Cardiac muscle cell (in vitro differentiated cells and primary cell): ENCODE results near the gene XPNPEP1. TPM values are rescaled to one million over a fixed set of nuclear protein-coding genes. Genes with fewer than 3 reads are reported as not detected.

Source experiments
- DNase-seq, 2 donors: peaks; one replicate each; pipeline versions ENCODE4 v3.0.0 to v3.0.0-alpha.2; 2010 to 2017; ENCODE audit warnings: low read depth in 1 of 2, low spot score in 1 of 2
- H3K27ac ChIP-seq: fragments of 200-600 bp; sonication (generic); 2 replicates; pipeline ENCODE4 v1.5.1; 2016
- H3K27me3 ChIP-seq: fragments of 200-600 bp; sonication (generic); 2 replicates; pipeline ENCODE4 v1.6.0; 2016; ENCODE audit warnings: control low read depth
- H3K36me3 ChIP-seq: fragments of 200-600 bp; sonication (generic); 2 replicates; pipeline ENCODE4 v1.5.1; 2016; ENCODE audit warnings: control low read depth
- H3K4me1 ChIP-seq: fragments of 200-600 bp; sonication (generic); 2 replicates; pipeline ENCODE4 v1.8.1; 2017; ENCODE audit warnings: low read depth, mild to moderate bottlenecking, mixed run types
- H3K4me3 ChIP-seq: fragments of 200-600 bp; sonication (generic); 2 replicates; pipeline ENCODE4 v1.5.1; 2016; ENCODE audit warnings: mild to moderate bottlenecking
- H3K9me3 ChIP-seq: fragments of 200-600 bp; sonication (generic); 2 replicates; pipeline ENCODE4 v1.5.1; 2017; ENCODE audit warnings: low read depth, mild to moderate bottlenecking, control low read depth
- polyA plus RNA-seq: library from polyadenylated mRNA; unstranded; fragments of >200 nt; fragmentation: Nextera tagmentation; extraction: Ambion mirVana; gene quantifications from 2 replicates; pipeline ENCODE4 v1.2.1, GENCODE V29; 2016
- total RNA-seq: library from RNA; depleted of rRNA; stranded (reverse); fragments of >200 nt; gene quantifications from 2 replicates; pipeline ENCODE4 v1.2.3, GENCODE V29; 2016
- TF ChIP-seq, protein P1 (sequence below): IDR thresholded peaks from 2 replicates; pipeline ENCODE4 v1.5.1; 2012; ENCODE audit warnings: low read depth, mild to moderate bottlenecking, low read length

Gene XPNPEP1
- total and polyA plus RNA-seq, 2 experiments from 2014 or later: 68.1 to 114 TPM

DNA sequence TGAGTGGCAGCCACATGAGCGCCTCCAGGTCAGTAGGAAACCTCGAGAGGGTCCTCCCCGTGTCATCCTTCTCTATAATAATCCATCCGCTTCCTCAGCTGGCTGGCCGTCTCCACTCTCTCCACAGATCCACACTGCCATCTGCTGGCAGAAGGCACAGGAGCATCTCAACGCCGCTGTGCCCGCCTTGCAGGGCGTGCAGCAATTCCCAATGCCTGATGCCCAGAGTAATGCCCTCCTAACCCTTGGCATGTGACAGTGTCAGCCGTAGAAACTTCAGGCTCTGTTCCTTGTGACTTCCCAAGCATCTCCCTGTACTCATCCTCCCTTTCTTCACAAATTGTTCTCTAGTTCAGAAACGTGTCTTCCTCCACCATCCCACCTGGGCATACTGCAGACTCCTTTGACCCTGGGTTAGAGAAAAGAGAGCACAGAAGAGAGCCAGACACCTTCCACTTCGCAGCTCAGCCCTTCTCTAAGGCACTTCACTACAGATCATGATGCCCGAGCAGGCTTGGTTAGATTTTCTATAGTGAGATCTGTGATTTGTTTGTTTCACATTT lies 70.8 kb downstream of the XPNPEP1 start:
- peaks cover 6% of the 10 kb centered on the region for H3K27me3 ChIP-seq
- no peak overlapping the region for H3K4me3 ChIP-seq
- DNase-seq: peak; percentile 77 to 78
- no peaks in the 10 kb centered on the region for H3K36me3 ChIP-seq
- TF ChIP-seq, protein P1, sequence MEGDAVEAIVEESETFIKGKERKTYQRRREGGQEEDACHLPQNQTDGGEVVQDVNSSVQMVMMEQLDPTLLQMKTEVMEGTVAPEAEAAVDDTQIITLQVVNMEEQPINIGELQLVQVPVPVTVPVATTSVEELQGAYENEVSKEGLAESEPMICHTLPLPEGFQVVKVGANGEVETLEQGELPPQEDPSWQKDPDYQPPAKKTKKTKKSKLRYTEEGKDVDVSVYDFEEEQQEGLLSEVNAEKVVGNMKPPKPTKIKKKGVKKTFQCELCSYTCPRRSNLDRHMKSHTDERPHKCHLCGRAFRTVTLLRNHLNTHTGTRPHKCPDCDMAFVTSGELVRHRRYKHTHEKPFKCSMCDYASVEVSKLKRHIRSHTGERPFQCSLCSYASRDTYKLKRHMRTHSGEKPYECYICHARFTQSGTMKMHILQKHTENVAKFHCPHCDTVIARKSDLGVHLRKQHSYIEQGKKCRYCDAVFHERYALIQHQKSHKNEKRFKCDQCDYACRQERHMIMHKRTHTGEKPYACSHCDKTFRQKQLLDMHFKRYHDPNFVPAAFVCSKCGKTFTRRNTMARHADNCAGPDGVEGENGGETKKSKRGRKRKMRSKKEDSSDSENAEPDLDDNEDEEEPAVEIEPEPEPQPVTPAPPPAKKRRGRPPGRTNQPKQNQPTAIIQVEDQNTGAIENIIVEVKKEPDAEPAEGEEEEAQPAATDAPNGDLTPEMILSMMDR: peak; percentile 92
- H3K4me1 ChIP-seq: no peaks in the 10 kb centered on the region
- H3K9me3 ChIP-seq: no peaks in the 10 kb centered on the region
- H3K27ac ChIP-seq: no peak overlapping the region

DNA sequence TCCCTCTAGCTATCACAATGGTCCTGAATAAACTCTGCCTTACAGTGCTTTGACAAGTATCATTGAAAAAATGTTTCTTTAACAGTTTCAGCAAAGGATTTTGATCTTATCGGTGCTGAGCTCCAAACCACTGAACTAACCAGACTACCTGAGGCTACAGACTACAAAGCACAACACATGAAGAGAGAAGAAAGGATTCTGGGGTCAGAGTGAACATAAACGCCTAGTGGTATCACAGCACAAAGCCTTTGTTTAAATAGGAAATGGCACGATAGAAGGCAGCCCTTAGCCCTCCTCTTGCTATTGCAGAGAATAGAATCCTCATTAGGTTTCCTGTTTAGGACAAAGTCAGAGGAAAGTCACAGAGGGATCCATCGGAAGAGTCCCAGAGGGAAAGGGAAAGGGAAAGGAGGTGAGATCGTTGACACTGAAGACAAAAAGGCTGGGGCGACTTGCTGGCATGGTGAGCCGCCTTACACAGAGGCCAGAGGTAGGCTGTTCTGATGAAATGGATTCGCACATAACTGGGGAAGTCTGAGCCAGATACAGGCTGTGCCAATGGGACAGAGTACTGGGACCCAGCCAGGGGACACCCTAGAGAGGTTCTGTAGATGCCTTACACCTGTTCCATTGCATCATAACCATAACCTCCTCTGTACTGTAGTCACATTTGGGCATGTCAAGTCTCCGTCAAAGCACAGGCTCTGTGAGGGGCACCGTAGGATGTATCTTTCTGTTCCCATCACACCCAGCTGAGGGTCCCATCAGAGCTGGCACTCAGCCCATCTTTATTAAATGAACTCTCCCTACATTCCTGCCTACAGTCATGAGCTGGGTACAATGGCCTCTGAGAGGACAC lies 71.5 kb downstream of the XPNPEP1 start:
- Histone ChIP-seq H3K4me1 (no peaks in the 10 kb centered on the region), H3K4me3 (no peak overlapping the region), H3K9me3 (no peaks in the 10 kb centered on the region), H3K36me3 (no peaks in the 10 kb centered on the region), H3K27me3 (peaks cover 6% of the 10 kb centered on the region), H3K27ac (no peak overlapping the region)
- DNase-seq: no peak
- TF ChIP-seq, protein P1: no peak

DNA sequence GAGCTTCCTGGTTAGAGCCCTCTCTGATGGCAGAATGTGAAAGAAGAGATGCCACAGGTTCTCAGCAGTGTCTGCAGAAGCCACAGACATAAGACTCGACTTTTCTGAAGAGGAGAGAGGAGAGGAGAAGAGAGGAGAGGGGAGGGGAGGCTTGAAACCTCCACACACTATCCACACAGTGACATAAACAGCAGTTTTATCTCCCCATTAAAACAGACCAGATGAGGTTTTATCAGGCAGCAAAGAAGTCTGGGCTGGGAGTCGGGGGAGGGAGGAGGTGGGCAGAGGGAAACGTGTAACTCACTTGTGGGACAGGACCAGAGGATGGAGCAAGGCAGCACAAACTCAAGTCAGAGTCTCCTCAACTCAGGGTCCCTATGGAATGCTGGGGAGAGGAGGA lies 76.5 kb downstream of the XPNPEP1 start:
- TF ChIP-seq, protein P1: no peak
- Histone ChIP-seq H3K36me3 (no peaks in the 10 kb centered on the region), H3K4me1 (no peaks in the 10 kb centered on the region), H3K27me3 (no peaks in the 10 kb centered on the region), H3K4me3 (no peak overlapping the region), H3K9me3 (no peaks in the 10 kb centered on the region), H3K27ac (no peak overlapping the region)
- no peak for DNase-seq

DNA sequence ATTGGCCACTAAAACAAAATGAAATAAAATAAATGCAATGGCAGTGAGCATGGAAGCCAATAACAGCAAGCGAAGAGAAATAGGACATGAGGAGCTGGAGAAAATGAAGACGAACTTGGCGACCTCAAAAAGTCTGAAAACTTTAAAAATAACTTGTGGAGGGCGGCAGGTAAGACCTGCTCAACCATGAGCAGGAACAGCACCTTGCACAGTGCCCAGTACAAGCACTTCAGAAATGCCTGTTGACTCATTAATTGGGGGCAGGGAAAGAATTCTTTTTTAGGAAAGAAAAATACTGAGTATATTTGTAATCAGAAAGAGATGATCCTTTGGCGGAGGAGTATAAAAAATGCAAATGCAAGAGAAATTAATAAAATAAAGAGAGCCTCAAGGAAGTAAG lies 78.0 kb downstream of the XPNPEP1 start:
- H3K27me3 ChIP-seq: no peaks in the 10 kb centered on the region
- no peak overlapping the region for H3K4me3 ChIP-seq
- no peaks in the 10 kb centered on the region for H3K9me3 ChIP-seq
- H3K27ac ChIP-seq: no peak overlapping the region
- TF ChIP-seq, protein P1: no peak
- no peaks in the 10 kb centered on the region for H3K4me1 ChIP-seq
- H3K36me3 ChIP-seq: no peaks in the 10 kb centered on the region
- no peak for DNase-seq

DNA sequence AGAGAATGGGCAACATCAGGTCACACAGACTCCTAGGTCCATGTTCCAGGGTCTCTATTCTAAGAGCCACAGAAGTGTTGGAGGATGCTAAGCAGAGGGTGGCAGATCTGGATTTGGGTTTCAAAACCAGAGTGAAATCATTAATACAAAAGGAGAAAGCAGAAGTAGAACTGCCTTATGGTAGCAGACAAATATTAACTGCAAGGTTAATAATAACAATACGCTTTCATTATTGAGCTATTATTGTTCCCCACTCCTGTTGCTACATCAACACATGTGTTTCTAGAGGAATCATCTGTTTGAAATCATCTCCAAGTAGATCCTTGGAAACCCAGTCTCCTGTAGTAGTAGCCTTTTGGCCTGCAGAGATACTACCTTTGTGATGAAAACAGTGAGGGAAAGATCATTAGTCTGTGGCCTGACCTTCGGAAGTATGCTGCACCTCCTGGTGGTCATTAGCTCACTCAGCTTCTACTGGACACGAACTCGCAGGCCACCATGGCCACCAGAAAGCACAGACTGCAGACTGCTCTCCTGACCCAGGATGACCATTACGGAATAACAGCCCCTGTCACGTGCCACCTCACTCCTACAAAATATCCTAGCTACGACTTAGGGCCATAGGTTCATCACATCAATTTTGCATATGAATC lies 84.6 kb downstream of the XPNPEP1 start:
- Histone ChIP-seq H3K27me3 (no peaks in the 10 kb centered on the region), H3K27ac (no peak overlapping the region), H3K4me1 (no peaks in the 10 kb centered on the region), H3K36me3 (no peaks in the 10 kb centered on the region), H3K4me3 (no peak overlapping the region), H3K9me3 (no peaks in the 10 kb centered on the region)
- DNase-seq: no peak
- TF ChIP-seq, protein P1: no peak
